CD4-positive, alpha-beta T cell treated with Interleukin-6 at 100 ng/mL for 8 hours (primary cell): ENCODE results near the gene OR7G1.

Experiments used
- DNase-seq: peaks from one replicate; pipeline ENCODE4 v3.0.0-alpha.2; 2020; ENCODE audit warnings: mixed read lengths, low spot score

The OR7G1 gene

GRCh38 chr19:9115307-9115813 lies at the start of gene OR7G1:
OR7G1 (minus strand) TSS chr19:9115763; CDS start chr19:9115763, 0 bp downstream.
- no peak for DNase-seq

- no peak for DNase-seq
Observed at GRCh38 chr19:9165261-9165660, 49.7 kb upstream of the OR7G1 start.

- no peak for DNase-seq
Observed at GRCh38 chr19:9161427-9161826, 45.9 kb upstream of the OR7G1 start.

- no peak for DNase-seq
Observed at GRCh38 chr19:9159891-9160290, 44.3 kb upstream of the OR7G1 start.

GRCh38 chr19:9156304-9156703 lies 40.7 kb upstream of the OR7G1 start:
- no peak for DNase-seq

- no peak for DNase-seq
Observed at GRCh38 chr19:9155591-9155990, 40.0 kb upstream of the OR7G1 start.

GRCh38 chr19:9151367-9151766 lies 35.8 kb upstream of the OR7G1 start:
- no peak for DNase-seq

- no peak for DNase-seq
Observed at GRCh38 chr19:9150650-9151049, 35.1 kb upstream of the OR7G1 start.

GRCh38 chr19:9149997-9150396 lies 34.4 kb upstream of the OR7G1 start:
- no peak for DNase-seq

GRCh38 chr19:9148697-9149096 lies 33.1 kb upstream of the OR7G1 start:
- no peak for DNase-seq

- DNase-seq: no peak
Observed at GRCh38 chr19:9146882-9147281, 31.3 kb upstream of the OR7G1 start.

GRCh38 chr19:9144920-9145319 lies 29.4 kb upstream of the OR7G1 start:
- no peak for DNase-seq

- DNase-seq: peak; percentile 89
Observed at GRCh38 chr19:9140159-9140874, 24.8 kb upstream of the OR7G1 start, which contains the start of gene ZNF317. ZNF317 (plus strand) TSS chr19:9140397; CDS start chr19:9156017, 15,620 bp downstream.

GRCh38 chr19:9139609-9140158 lies 24.1 kb upstream of the OR7G1 start:
- DNase-seq: no peak

GRCh38 chr19:9132422-9132821 lies 16.9 kb upstream of the OR7G1 start:
- no peak for DNase-seq

GRCh38 chr19:9130965-9131364 lies 15.4 kb upstream of the OR7G1 start:
- DNase-seq: no peak

GRCh38 chr19:9128171-9128570 lies 12.6 kb upstream of the OR7G1 start:
- DNase-seq: no peak

- no peak for DNase-seq
Observed at GRCh38 chr19:9126900-9127405, 11.4 kb upstream of the OR7G1 start, which contains the start of gene OR7G3. OR7G3 (minus strand) TSS chr19:9126950; CDS start chr19:9126950, 0 bp downstream.

GRCh38 chr19:9116547-9116946 lies 984 bp upstream of the OR7G1 start:
- DNase-seq: no peak

- DNase-seq: no peak
Observed at GRCh38 chr19:9109959-9110358, 5.6 kb downstream of the OR7G1 start.

- no peak for DNase-seq
Observed at GRCh38 chr19:9107375-9107774, 8.2 kb downstream of the OR7G1 start, which contains the start of gene OR7G2. OR7G2 (minus strand) TSS chr19:9107475; CDS start chr19:9103243, 4,232 bp downstream.

GRCh38 chr19:9086761-9087160 lies 28.8 kb downstream of the OR7G1 start, which contains the start of gene OR1M1:
OR1M1 (plus strand) TSS chr19:9087061; CDS start chr19:9093245, 6,184 bp downstream.
- DNase-seq: no peak

- DNase-seq: no peak
Observed at GRCh38 chr19:9078651-9079050, 36.9 kb downstream of the OR7G1 start.
